K562 (cell line): ENCODE results near the gene DOCK4. TPM values are rescaled to one million over a fixed set of nuclear protein-coding genes. Genes with fewer than 3 reads are reported as not detected.

Experiments
- GABPB2 ChIP-seq: fragments of 250-450 bp; sonication (Bioruptor Pico); conservative IDR thresholded peaks from 2 replicates; pipeline ENCODE4 v1.5.1; 2021; ENCODE audit warnings: mild to moderate bottlenecking
- MLX ChIP-seq, 2 experiments: fragments of 450-650 bp in 1 of 2; sonication (generic) in 1 of 2; formaldehyde crosslinking; conservative IDR thresholded peaks; 2 replicates each; pipeline versions ENCODE4 v1.4.0 to v1.8.1; 2020 to 2022; ENCODE audit warnings: mild to moderate bottlenecking in 1 of 2, missing genetic modification reagents in 1 of 2
- NKRF ChIP-seq: fragments of 450-650 bp; IDR thresholded peaks from 2 replicates; pipeline ENCODE4 v1.6.1; 2016; ENCODE audit warnings: borderline replicate concordance
- POLR2G ChIP-seq: fragments of 200-400 bp; formaldehyde crosslinking; IDR thresholded peaks from 2 replicates; pipeline ENCODE4 v1.6.1; 2017; ENCODE audit warnings: low read depth, mild to moderate bottlenecking, antibody characterized with exemption, low read length, moderate library complexity
- REST ChIP-seq, 2 experiments: fragments of 450-650 bp; formaldehyde crosslinking in 1 of 2; IDR thresholded peaks; 2 replicates each; pipeline versions ENCODE4 v1.4.0 to v1.6.1; 2014 to 2020; ENCODE audit warnings: mild to moderate bottlenecking in 2 of 2, borderline replicate concordance in 1 of 2, low read depth in 1 of 2
- polyA plus RNA-seq, 8 experiments: library from polyadenylated mRNA; depleted of rRNA in 4 of 8; stranded (reverse) in 5 of 8; unstranded in 3 of 8; fragments of >200 nt; fragmentation: Nextera tagmentation in 2 of 8; fragmentation: Illumina TruSeq in 1 of 8; extraction: Ambion mirVana in 2 of 8; extraction: Trizol in 1 of 8; gene quantifications; 2 replicates each; pipeline versions ENCODE4 v1.2.1 to v1.2.3, GENCODE V29; 2011 to 2014; ENCODE audit warnings: inconsistent platforms in 1 of 8, missing spikeins in 1 of 8
- total RNA-seq, 7 experiments: library from RNA; depleted of rRNA in 6 of 7; stranded (reverse); fragments of >200 nt in 6 of 7; fragmentation: Illumina TruSeq in 2 of 7; extraction: Trizol in 2 of 7; gene quantifications; 2 replicates each; pipeline versions ENCODE4 v1.2.1 to v1.2.3, GENCODE V29; 2011 to 2021; ENCODE audit warnings: low replicate concordance in 1 of 7

DOCK4 gene
- total and polyA plus RNA-seq, 9 of the 15 experiments (the other 6 are each of a cell fraction or from before 2014, with no cell fraction given): 0.42 to 5.7 (median 2.3) TPM

GRCh38 chr7:111858331-111858730 lies 347.9 kb downstream of the DOCK4 start (continued):
- TF ChIP-seq REST (IDR thresholded peaks at IDR 0.05; ENCODE audit: borderline replicate concordance) (no peak), REST (CRISPR knock-in tag; IDR thresholded peaks at IDR 0.05; ENCODE audit: low read depth) (no peak), NKRF (no peak), MLX (CRISPR knock-in tag; conservative IDR thresholded peaks at IDR 0.05) (no peak), GABPB2 (no peak), POLR2G (no peak)
